HT-29 (cell line): ENCODE data around the gene NANP. TPM values are rescaled to one million over a fixed set of nuclear protein-coding genes. Genes with fewer than 3 reads are reported as not detected.

Source experiments
- DNase-seq: peaks from one replicate; pipeline ENCODE4 v3.0.0-alpha.2; 2015; ENCODE audit warnings: low spot score
- small RNA-seq: library from RNA; depleted of rRNA; stranded (forward); fragments of <200 nt; gene quantifications from one replicate; pipeline ENCODE3, GENCODE V24; 2014
- total RNA-seq: library from RNA; depleted of rRNA; stranded (reverse); fragments of >200 nt; shearing (Covaris generic); gene quantifications from 2 replicates; pipeline ENCODE4 v1.2.3, GENCODE V29; 2014; rRNA removed

The NANP gene
- total RNA-seq, 1 experiment from 2014 or later, result 6.2 TPM

- no peak for DNase-seq
Observed at GRCh38 chr20:25571817-25572216, 52.0 kb downstream of the NANP start.

- no peak for DNase-seq
Observed at GRCh38 chr20:25571240-25571639, 52.6 kb downstream of the NANP start.

- no peak for DNase-seq
Observed at GRCh38 chr20:25570148-25570530, 53.7 kb downstream of the NANP start.

- DNase-seq, result no peak
Observed at GRCh38 chr20:25567286-25567685, 56.5 kb downstream of the NANP start.

- DNase-seq, result no peak
Observed at GRCh38 chr20:25566821-25567220, 57.0 kb downstream of the NANP start.

- no peak for DNase-seq
Observed at GRCh38 chr20:25565578-25566157, 58.1 kb downstream of the NANP start.

- no peak for DNase-seq
Observed at GRCh38 chr20:25563876-25564275, 59.9 kb downstream of the NANP start.

- DNase-seq, result no peak
Observed at GRCh38 chr20:25563362-25563761, 60.5 kb downstream of the NANP start.

Small RNAs within 50 kb of the gene (small RNA-seq; reads per million reads assigned to genes)
- not detected for gene RN7SL594P
- gene RNU6ATAC17P, result not detected

Other genes with a start within 250 kb of the NANP start
- 93.6 and 105 TPM in 2 replicates for gene ABHD12, start 233.2 kb downstream of the NANP start, total RNA-seq
- gene GINS1, start 216.3 kb downstream of the NANP start, total RNA-seq, result 20.2 and 21.1 TPM in 2 replicates
- gene NINL, start 38.5 kb downstream of the NANP start, total RNA-seq, result 1.2 TPM in 1 of 2 replicates, not detected in the other
- 5.8 and 7.2 TPM in 2 replicates for gene ZNF337, start 72.8 kb upstream of the NANP start, total RNA-seq